ENCODE data around the gene SF1. TPM values are rescaled to one million over a fixed set of nuclear protein-coding genes. Genes with fewer than 3 reads are reported as not detected.

Gene SF1
- total and polyA plus RNA-seq, 2 of the 8 experiments (the other 6 are each of a cell fraction or from before 2014, with no cell fraction given): 72.7 to 353 TPM

GRCh38 chr11:64772303-64773018 is 5.9 kb downstream of the SF1 start:
- H2AFZ ChIP-seq (ENCODE audit: low read length): no peak overlapping the region
- H4K20me1 ChIP-seq (replicated peaks in 1 of 2; ENCODE audit: control insufficient read depth in 1 of 2, insufficient read depth in 2 of 2, low read length in 2 of 2): peaks cover 43 to 57% of the 10 kb centered on the region in 2 experiments
- peaks cover 1 to 6% (median 4%) of the 10 kb centered on the region in 4 experiments; a peak in 5 of 7 replicates for H3K4me1 ChIP-seq (replicated peaks in 1 of 4; ENCODE audit: control insufficient read depth in 3 of 4, insufficient read depth in 4 of 4, low read length in 3 of 4)
- H3K4me3 ChIP-seq (ENCODE audit: extremely low read depth in 1 of 4, insufficient read depth in 2 of 4, low read depth in 3 of 4, low read length in 4 of 4): no peak overlapping the region
- no peak overlapping the region for H3K56ac ChIP-seq (replicated peaks; ENCODE audit: insufficient read length, low read depth, low read length)
- no peak overlapping the region for H3K14ac ChIP-seq (ENCODE audit: insufficient read length)
- no peak overlapping the region for H3K9ac ChIP-seq (replicated peaks in 1 of 4; ENCODE audit: extremely low read depth in 1 of 4, low read depth in 3 of 4, low read length in 3 of 4)
- ChIA-PET CTCF (ENCODE audit: partially characterized antibody) (interaction anchor here (0.7 to 23.6 kb wide), 3 partner anchors 8 to 90 kb away, joined by 3 to 376 read pairs (median 35); partner anchors contain the start of gene RASGRP2), POLR2A (ENCODE audit: partially characterized antibody) (interaction anchor here (0.6 to 29.2 kb wide), 9 partner anchors 9 to 702 kb away, joined by 3 to 1087 read pairs (median 4); partner anchors contain the start of genes PYGM and RASGRP2)
- H2BK15ac ChIP-seq (ENCODE audit: low read length): no peak overlapping the region
- H3K18ac ChIP-seq (ENCODE audit: extremely low read depth, low read length): no peak overlapping the region
- H3K27ac ChIP-seq (ENCODE audit: low read depth, low read length): no peak overlapping the region
- H3K79me1 ChIP-seq (ENCODE audit: low read depth, low read length): peaks cover 9% of the 10 kb centered on the region
- no peak overlapping the region for H2AK5ac ChIP-seq (ENCODE audit: low read depth, low read length)
- no peak overlapping the region for H2BK120ac ChIP-seq (replicated peaks; ENCODE audit: low read depth, low read length)
- no peak overlapping the region for H4K91ac ChIP-seq (replicated peaks; ENCODE audit: insufficient read length, low read length)
- DNase-seq (ENCODE audit: low read depth in 1 of 2, low spot score in 2 of 2): no peak
- H3K79me2 ChIP-seq (ENCODE audit: control insufficient read depth in 1 of 2, insufficient read depth in 2 of 2, low read length in 2 of 2): peaks cover 29 to 75% of the 10 kb centered on the region in 2 experiments
- peaks cover 5% of the 10 kb centered on the region for H3K23me2 ChIP-seq (ENCODE audit: low read depth, low read length)
- H4K8ac ChIP-seq (ENCODE audit: extremely low read depth, insufficient read depth, low read length): no peak overlapping the region
- no peak overlapping the region for H3K4me2 ChIP-seq (ENCODE audit: insufficient read depth in 1 of 2, low read depth in 2 of 2, low read length in 2 of 2)
- 97% methylated on average over 3 of the region's 3 CpGs; no CpG with 5 or more reads in 1 of the 2 experiments for WGBS, 2 experiments (ENCODE audit: extremely low coverage in 1 of 2, insufficient coverage in 1 of 2, insufficient read length in 1 of 2, insufficient replicate concordance in 2 of 2, low coverage in 1 of 2, low lambda C conversion rate in 2 of 2, missing lambda C conversion rate in 1 of 2)
- no peaks in the 10 kb centered on the region for H3K9me3 ChIP-seq (ENCODE audit: insufficient read depth in 2 of 2, low read depth in 1 of 2, low read length in 1 of 2)
- no peaks in the 10 kb centered on the region; a peak in 1 of 7 replicates for H3K27me3 ChIP-seq (replicated peaks in 1 of 4; ENCODE audit: control insufficient read depth in 3 of 4, extremely low read depth in 1 of 4, insufficient read depth in 3 of 4, low read length in 3 of 4)
- no peak overlapping the region for H4K5ac ChIP-seq (ENCODE audit: insufficient read length, low read depth, low read length)
- no peak overlapping the region for H2BK5ac ChIP-seq (ENCODE audit: low read depth, low read length)
- no peak for FAIRE-seq
- no peak overlapping the region for H2BK12ac ChIP-seq (ENCODE audit: low read depth, low read length)
- H3K4ac ChIP-seq (replicated peaks; ENCODE audit: insufficient read length, low read depth, low read length): no peak overlapping the region
- H3K36me3 ChIP-seq (ENCODE audit: control insufficient read depth in 2 of 4, insufficient read depth in 4 of 4, low read length in 3 of 4): peaks cover 74 to 97% (median 94%) of the 10 kb centered on the region in 4 experiments
- H3K23ac ChIP-seq (ENCODE audit: insufficient read length): no peak overlapping the region
- no peak overlapping the region for H2BK20ac ChIP-seq (ENCODE audit: low read length)
- no peak for TF ChIP-seq CTCF (IDR thresholded peaks at IDR 0.05; ENCODE audit: control extremely low read depth in 1 of 3, insufficient read depth in 1 of 3, low read depth in 1 of 3, low read length in 3 of 3)
- no peak for TF ChIP-seq TCF12 (IDR thresholded peaks at IDR 0.05; ENCODE audit: low read depth, low read length)
- TF ChIP-seq SAP30 (IDR thresholded peaks at IDR 0.05; ENCODE audit: insufficient read depth, insufficient replicate concordance, low read length): no peak
- TF ChIP-seq, protein P1, sequence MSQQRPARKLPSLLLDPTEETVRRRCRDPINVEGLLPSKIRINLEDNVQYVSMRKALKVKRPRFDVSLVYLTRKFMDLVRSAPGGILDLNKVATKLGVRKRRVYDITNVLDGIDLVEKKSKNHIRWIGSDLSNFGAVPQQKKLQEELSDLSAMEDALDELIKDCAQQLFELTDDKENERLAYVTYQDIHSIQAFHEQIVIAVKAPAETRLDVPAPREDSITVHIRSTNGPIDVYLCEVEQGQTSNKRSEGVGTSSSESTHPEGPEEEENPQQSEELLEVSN (IDR thresholded peaks at IDR 0.05): no peak
- no peak for TF ChIP-seq CTBP2 (IDR thresholded peaks at IDR 0.05; ENCODE audit: borderline replicate concordance, insufficient read depth, insufficient read length, low read length)
- no peak for TF ChIP-seq HDAC6 (IDR thresholded peaks at IDR 0.05; ENCODE audit: low read depth, low read length)
- no peak for TF ChIP-seq BCL11A (IDR thresholded peaks at IDR 0.05; ENCODE audit: low read depth in 2 of 2, low read length in 2 of 2)
- no peak for TF ChIP-seq GABPA (IDR thresholded peaks at IDR 0.05; ENCODE audit: borderline replicate concordance, insufficient read depth, low read length)

Measured in H1 (cell line).